Measurements from ENCODE around the gene WFDC1.

DNA sequence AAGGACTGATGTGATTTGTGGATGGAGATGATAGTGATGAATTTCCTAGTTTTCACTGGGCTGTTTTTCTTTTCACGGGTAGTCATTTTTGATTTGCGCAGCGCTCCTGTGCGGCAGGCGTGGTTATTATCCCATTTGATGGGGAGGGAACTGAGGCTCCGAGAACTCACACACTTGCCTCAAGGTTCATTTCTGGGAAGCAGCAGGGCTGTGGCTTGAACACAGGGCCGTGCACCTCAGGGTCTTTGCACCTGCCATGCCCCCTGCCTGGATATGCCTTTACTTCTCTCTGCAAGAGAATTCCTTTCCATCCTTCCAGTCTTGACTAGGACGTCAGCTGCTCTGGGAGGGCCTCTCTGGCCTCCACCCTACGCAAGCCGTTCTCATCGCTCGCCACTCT lies 16.3 kb upstream of the WFDC1 start:
- TF ChIP-seq, protein P1, sequence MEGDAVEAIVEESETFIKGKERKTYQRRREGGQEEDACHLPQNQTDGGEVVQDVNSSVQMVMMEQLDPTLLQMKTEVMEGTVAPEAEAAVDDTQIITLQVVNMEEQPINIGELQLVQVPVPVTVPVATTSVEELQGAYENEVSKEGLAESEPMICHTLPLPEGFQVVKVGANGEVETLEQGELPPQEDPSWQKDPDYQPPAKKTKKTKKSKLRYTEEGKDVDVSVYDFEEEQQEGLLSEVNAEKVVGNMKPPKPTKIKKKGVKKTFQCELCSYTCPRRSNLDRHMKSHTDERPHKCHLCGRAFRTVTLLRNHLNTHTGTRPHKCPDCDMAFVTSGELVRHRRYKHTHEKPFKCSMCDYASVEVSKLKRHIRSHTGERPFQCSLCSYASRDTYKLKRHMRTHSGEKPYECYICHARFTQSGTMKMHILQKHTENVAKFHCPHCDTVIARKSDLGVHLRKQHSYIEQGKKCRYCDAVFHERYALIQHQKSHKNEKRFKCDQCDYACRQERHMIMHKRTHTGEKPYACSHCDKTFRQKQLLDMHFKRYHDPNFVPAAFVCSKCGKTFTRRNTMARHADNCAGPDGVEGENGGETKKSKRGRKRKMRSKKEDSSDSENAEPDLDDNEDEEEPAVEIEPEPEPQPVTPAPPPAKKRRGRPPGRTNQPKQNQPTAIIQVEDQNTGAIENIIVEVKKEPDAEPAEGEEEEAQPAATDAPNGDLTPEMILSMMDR (IDR thresholded peaks at IDR 0.05) = no peak
- no peak for TF ChIP-seq SIN3A (IDR thresholded peaks at IDR 0.05; ENCODE audit: borderline replicate concordance, insufficient read depth, low read depth, low read length)

All from Panc1 (cell line).